ENCODE measurements around the gene FHDC1. TPM values are rescaled to one million over a fixed set of nuclear protein-coding genes. Genes with fewer than 3 reads are reported as not detected.

Gene FHDC1
- total RNA-seq, 4 donors from 2014 or later, result 0.34 to 0.57 (median 0.46) TPM

- TF ChIP-seq, protein P1, sequence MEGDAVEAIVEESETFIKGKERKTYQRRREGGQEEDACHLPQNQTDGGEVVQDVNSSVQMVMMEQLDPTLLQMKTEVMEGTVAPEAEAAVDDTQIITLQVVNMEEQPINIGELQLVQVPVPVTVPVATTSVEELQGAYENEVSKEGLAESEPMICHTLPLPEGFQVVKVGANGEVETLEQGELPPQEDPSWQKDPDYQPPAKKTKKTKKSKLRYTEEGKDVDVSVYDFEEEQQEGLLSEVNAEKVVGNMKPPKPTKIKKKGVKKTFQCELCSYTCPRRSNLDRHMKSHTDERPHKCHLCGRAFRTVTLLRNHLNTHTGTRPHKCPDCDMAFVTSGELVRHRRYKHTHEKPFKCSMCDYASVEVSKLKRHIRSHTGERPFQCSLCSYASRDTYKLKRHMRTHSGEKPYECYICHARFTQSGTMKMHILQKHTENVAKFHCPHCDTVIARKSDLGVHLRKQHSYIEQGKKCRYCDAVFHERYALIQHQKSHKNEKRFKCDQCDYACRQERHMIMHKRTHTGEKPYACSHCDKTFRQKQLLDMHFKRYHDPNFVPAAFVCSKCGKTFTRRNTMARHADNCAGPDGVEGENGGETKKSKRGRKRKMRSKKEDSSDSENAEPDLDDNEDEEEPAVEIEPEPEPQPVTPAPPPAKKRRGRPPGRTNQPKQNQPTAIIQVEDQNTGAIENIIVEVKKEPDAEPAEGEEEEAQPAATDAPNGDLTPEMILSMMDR (IDR thresholded peaks at IDR 0.05; ENCODE audit: low read depth), result no peak
These were observed 45.7 kb downstream of the FHDC1 start for GRCh38 chr4:152981842-152982241.

DNA sequence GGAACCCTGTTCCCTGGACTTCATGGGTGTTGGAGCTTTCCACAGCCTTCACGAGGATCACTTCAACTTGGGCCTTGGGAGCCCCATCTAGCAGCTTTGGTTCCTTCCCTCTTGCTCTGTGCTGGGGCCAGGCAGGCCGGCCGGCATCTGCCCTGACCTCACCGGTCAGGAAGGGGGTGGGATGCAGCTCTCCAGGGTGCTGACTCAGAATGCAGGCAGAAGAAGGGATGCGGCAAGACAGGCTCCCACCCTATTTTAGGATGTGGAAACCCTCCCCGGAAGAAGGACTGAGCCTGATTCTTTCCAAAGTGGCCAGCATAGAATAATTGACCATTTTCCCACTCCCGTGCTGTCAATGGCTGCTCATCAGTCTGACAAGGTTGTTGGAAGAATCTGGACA lies 47.1 kb downstream of the FHDC1 start:
- TF ChIP-seq, protein P1 (IDR thresholded peaks at IDR 0.05; ENCODE audit: low read depth), result no peak

DNA sequence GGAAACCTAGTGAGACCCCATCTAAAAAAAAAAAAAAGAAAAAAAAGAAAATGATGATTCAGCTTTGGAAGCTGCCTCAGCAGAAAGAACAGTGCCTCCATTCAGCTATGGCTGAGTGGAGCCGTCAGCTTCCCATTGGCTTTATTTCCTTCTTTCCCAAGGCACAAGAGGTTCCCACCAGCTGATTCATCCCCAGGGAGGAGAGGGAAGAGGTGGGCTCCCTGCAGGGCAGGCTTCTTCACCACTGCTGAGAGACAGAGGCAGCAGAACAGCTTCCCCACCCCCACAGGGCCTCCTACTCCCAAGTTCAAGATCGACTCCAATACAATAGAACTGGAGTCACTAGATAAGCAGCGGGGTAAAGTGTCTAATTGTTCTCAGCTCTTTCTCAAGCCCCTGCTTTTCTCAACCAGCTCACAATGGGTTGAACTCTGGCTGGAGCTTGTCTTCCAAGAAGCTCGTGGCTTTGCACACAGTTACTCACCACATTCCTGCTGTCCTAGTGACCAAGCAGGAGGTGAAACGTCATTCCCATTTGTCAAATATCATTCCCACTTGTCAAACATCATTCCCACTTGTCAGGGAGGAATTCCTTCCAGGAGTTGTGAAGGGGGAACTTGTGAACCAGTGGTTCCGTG lies 47.8 kb downstream of the FHDC1 start:
- TF ChIP-seq, protein P1 (IDR thresholded peaks at IDR 0.05; ENCODE audit: low read depth), result no peak

DNA sequence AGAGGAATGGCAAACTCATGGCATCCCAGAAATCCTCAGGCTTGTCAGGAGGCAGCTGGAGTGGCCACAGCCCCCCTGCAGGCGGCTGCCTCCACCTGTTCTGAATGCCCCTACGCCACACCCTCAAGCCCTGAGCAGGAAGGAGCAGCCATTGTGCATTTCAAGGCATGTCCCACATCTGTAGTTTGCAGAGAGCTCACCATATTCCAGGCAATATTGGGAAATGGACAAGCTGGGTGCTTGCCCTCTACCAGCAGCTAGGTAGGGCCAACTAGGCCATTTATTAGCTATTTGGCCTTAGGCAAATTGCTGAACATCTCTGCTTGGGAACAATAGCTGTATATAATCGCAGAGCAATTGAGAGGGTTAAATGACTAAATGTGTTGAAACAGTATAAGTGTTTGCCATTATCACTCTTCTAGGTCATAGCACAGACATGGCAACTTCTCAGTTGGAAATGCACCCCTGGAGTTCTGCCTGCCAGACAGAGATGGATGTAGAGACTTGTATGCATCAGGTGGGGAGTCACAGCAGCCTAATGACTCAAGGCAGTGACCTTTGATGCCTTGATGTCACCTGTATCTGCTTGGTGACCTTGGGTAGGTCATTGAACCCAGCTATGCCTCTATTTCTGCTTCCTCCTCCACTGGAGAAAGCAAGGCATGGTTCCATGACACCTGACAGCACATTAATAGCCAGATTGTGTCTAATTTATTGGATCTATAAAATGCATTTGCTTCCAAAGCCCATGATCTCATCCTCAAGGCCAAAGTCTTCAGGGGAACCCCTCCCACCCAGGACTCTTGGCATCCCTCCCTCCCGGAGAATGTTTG lies 52.8 kb downstream of the FHDC1 start:
- TF ChIP-seq, protein P1 (IDR thresholded peaks at IDR 0.05; ENCODE audit: low read depth), result no peak

GRCh38 chr4:152989554-152989970 lies 53.4 kb downstream of the FHDC1 start:
- TF ChIP-seq, protein P1 (IDR thresholded peaks at IDR 0.05; ENCODE audit: low read depth), result no peak

DNA sequence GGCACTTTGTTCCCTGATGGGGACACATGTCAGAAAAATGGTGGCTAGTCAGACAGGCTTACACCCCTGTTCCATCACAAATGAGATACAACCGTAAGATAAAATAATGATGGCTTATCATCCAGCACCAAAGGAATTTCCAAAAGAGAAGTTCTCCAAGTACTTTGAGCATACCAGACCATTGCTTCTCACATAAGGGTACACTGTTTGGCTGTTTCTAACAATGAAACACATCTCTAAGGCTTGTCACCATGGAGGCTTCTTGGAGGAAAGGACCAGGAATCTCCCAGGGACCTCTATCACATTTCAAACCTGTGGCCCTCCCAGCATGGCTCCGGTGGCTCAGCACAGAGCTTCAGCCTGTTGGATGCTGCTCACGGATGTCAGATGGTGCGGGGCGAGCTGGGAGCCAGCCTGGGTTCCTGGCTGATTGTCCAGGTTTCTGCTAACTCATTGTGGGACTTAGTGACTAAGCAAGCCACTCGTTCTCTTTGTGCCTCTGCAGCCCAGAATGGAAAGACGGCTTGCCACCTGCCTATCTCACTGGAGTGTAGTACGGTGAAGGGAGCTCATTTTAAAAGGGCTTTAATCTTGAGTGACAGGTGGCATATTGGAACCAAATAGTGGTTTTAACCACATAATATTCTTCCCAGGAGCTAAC lies 54.5 kb downstream of the FHDC1 start:
- TF ChIP-seq, protein P1 (IDR thresholded peaks at IDR 0.05; ENCODE audit: low read depth), result no peak

GRCh38 chr4:152991398-152991797 lies 55.3 kb downstream of the FHDC1 start:
- TF ChIP-seq, protein P1 (IDR thresholded peaks at IDR 0.05; ENCODE audit: low read depth), result no peak

Data from subcutaneous adipose tissue (tissue), 4 donors.